Mesenchymal stem cell (in vitro differentiated cells and primary cell): ENCODE results near the gene DYSF.

Experiments used
- DNase-seq: peaks from one replicate; pipeline ENCODE4 v3.0.0-alpha.2; 2013
- H2AFZ ChIP-seq: one replicate; pipeline ENCODE4 v1.6.1; 2013; ENCODE audit warnings: low read depth, mild to moderate bottlenecking, control low read depth, inconsistent platforms, low read length, moderate library complexity
- H2AK5ac ChIP-seq: 2 replicates; pipeline ENCODE4 v1.6.1; 2013; ENCODE audit warnings: low read length, moderate library complexity, mild to moderate bottlenecking, inconsistent platforms; ENCODE audit not compliant: severe bottlenecking
- H2BK120ac ChIP-seq: one replicate; pipeline ENCODE4 v1.6.1; 2013; ENCODE audit warnings: low read depth, mild to moderate bottlenecking, inconsistent platforms, low read length, moderate library complexity
- H2BK12ac ChIP-seq, 2 experiments: one replicate each; pipeline ENCODE4 v1.6.1; 2013; ENCODE audit warnings: inconsistent platforms in 2 of 2, low read length in 2 of 2, mild to moderate bottlenecking in 2 of 2, moderate library complexity in 2 of 2, control low read depth in 1 of 2
- H2BK15ac ChIP-seq: one replicate; pipeline ENCODE4 v1.6.1; 2013; ENCODE audit warnings: mild to moderate bottlenecking, low read depth, inconsistent platforms; ENCODE audit not compliant: poor library complexity, severe bottlenecking
- H2BK5ac ChIP-seq: 2 replicates; pipeline ENCODE4 v1.6.1; 2013; ENCODE audit warnings: low read depth, mild to moderate bottlenecking, low read length, control low read depth, inconsistent platforms; ENCODE audit not compliant: poor library complexity, severe bottlenecking
- H3K14ac ChIP-seq, 2 experiments: one replicate each; pipeline ENCODE4 v1.6.1; 2013; ENCODE audit warnings: inconsistent platforms in 2 of 2, low read length in 2 of 2, control low read depth in 1 of 2, mild to moderate bottlenecking in 1 of 2, moderate library complexity in 1 of 2
- H3K18ac ChIP-seq, 2 experiments: one replicate each; pipeline ENCODE4 v1.6.1; 2013; ENCODE audit warnings: inconsistent platforms in 2 of 2, low read length in 2 of 2, control low read depth in 1 of 2, low read depth in 1 of 2, mild to moderate bottlenecking in 1 of 2
- H3K23ac ChIP-seq, 2 experiments: one replicate each; pipeline ENCODE4 v1.6.1; 2013; ENCODE audit warnings: inconsistent platforms in 2 of 2, low read length in 2 of 2, mild to moderate bottlenecking in 2 of 2, moderate library complexity in 2 of 2, control low read depth in 1 of 2
- H3K27ac ChIP-seq: 2 replicates; pipeline ENCODE4 v1.5.1; 2013; ENCODE audit warnings: mild to moderate bottlenecking, moderate library complexity, low read length, control low read depth, inconsistent platforms; ENCODE audit not compliant: poor library complexity, severe bottlenecking
- H3K27me3 ChIP-seq, 2 experiments: 2 replicates each; pipeline versions ENCODE4 v1.6.1 to v1.7.0; 2013; ENCODE audit warnings: low read length in 2 of 2, mild to moderate bottlenecking in 2 of 2, moderate library complexity in 2 of 2, control low read depth in 1 of 2, inconsistent platforms in 1 of 2; ENCODE audit not compliant: control insufficient read depth in 1 of 2, insufficient read depth in 1 of 2
- H3K36me3 ChIP-seq, 2 experiments: 2 replicates each; pipeline versions ENCODE4 v1.6.1 to v1.7.0; 2013; ENCODE audit warnings: low read length in 2 of 2, control low read depth in 1 of 2, inconsistent platforms in 1 of 2, low read depth in 1 of 2, mild to moderate bottlenecking in 1 of 2; ENCODE audit not compliant: insufficient read depth in 2 of 2, control insufficient read depth in 1 of 2
- H3K4ac ChIP-seq, 2 experiments: one replicate each; pipeline ENCODE4 v1.6.1; 2013; ENCODE audit warnings: inconsistent platforms in 2 of 2, low read length in 2 of 2, mild to moderate bottlenecking in 2 of 2, moderate library complexity in 2 of 2, control low read depth in 1 of 2, low read depth in 1 of 2
- H3K4me1 ChIP-seq: 2 replicates; pipeline ENCODE4 v1.6.1; 2013; ENCODE audit warnings: low read depth, low read length, control low read depth; ENCODE audit not compliant: control insufficient read depth, insufficient read depth
- H3K4me2 ChIP-seq: 2 replicates; pipeline ENCODE4 v1.6.1; 2013; ENCODE audit warnings: low read length, mild to moderate bottlenecking, inconsistent platforms; ENCODE audit not compliant: poor library complexity, severe bottlenecking
- H3K4me3 ChIP-seq, 2 experiments: 2 replicates each; pipeline versions ENCODE4 v1.5.1 to v1.7.0; 2013; ENCODE audit warnings: low read length in 2 of 2, mild to moderate bottlenecking in 2 of 2, control low read depth in 1 of 2, low read depth in 1 of 2; ENCODE audit not compliant: insufficient read depth in 1 of 2
- H3K79me1 ChIP-seq: replicated peaks from 2 replicates; pipeline ENCODE4 v1.6.1; 2013; ENCODE audit warnings: mild to moderate bottlenecking, control low read depth, low read length, inconsistent platforms; ENCODE audit not compliant: poor library complexity, severe bottlenecking
- H3K9ac ChIP-seq: 2 replicates; pipeline ENCODE4 v1.7.0; 2013; ENCODE audit warnings: mild to moderate bottlenecking, low read length, moderate library complexity
- H3K9me3 ChIP-seq: 2 replicates; pipeline ENCODE4 v1.7.0; 2013; ENCODE audit warnings: mild to moderate bottlenecking, low read length; ENCODE audit not compliant: control insufficient read depth
- H4K8ac ChIP-seq: one replicate; pipeline ENCODE4 v1.6.1; 2013; ENCODE audit warnings: inconsistent platforms, mild to moderate bottlenecking, low read length, moderate library complexity
- H4K91ac ChIP-seq: one replicate; pipeline ENCODE4 v1.6.1; 2013; ENCODE audit warnings: mild to moderate bottlenecking, low read length, inconsistent platforms
- WGBS: methylation state at CpG from one replicate; pipeline ENCODE4 v1.1.7; 2013; ENCODE audit warnings: mixed read lengths; 5-methylcytosine and 5-hydroxymethylcytosine counted together

Gene DYSF

DNA sequence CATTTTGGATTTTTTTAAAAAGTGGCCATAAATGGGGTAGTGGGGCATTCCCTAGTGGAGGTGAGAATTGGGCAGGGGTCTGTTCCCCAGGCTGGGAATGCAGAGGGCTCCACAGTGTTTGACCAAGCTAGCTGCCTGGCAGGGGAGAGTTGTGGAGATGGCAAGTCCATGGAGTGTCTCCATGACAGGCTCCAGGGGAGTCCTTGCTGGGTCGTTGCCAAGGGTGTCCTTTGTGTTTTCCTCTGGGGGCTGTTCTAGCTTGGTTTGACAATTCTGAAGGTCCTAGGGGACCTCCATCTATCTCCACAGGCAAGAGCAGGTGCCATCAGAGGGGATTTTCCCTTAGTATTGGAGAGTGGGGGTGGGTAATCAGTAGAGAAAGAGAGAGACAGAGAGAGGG lies 265.3 kb downstream of the DYSF start:
- no peak overlapping the region for H3K23ac ChIP-seq

DNA sequence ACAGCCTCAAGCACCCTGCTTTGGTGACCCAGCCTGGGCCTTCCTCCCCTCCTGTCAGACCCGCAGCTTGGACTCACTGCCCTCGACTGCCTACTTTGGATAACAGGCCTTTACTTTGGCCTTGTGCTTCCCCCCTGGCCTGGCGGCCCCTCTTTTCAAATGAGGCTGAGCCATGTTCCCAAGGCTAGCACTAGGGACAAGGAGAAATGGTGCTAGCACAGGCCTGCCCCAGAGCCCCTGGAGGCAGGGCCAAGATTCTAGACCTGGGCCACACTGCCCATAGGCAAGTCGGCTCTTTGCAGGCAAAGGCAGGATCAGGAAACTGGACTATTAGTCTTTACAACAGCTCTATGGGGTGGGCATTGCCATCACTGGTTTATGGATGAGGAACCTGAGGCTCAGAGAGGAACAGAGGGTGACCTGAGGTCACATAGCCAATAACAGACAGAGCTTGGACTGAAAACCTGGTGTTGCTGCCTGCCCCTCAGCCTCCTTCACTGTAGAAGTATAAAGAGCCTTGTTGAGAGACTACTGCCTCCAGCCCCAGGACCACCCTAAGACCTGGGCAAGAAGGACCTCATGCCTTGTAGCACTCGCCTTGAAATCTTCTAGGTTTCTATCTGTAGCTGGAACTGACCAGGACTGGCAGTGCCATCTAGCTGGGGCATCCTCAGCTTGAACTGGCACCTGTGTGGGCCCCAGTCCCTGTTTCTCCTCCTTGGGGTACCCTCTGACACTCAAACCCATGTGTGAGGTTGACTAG lies 266.3 kb downstream of the DYSF start:
- Histone ChIP-seq H2BK5ac (no peak overlapping the region), H3K14ac (peak overlapping the region in 1 of 2 experiments; percentile 53), H4K8ac (no peak overlapping the region), H4K91ac (peak overlapping the region; percentile 81), H3K4me3 (no peak overlapping the region), H3K9ac (no peak overlapping the region), H3K36me3 (no peaks in the 10 kb centered on the region), H3K9me3 (peaks cover 6% of the 10 kb centered on the region), H3K4me1 (peaks cover 29% of the 10 kb centered on the region), H2AFZ (no peak overlapping the region), H2BK12ac (peak overlapping the region; percentile 94 to 97), H2AK5ac (peak overlapping the region; percentile 67), H3K27ac (no peak overlapping the region), H3K79me1 (no peaks in the 10 kb centered on the region), H2BK15ac (peak overlapping the region; percentile 87), H3K18ac (peak overlapping the region; percentile 71 to 76), H3K4me2 (no peak overlapping the region), H3K23ac (no peak overlapping the region), H3K4ac (peak overlapping the region; percentile 85 to 91), H2BK120ac (peak overlapping the region; percentile 66), H3K27me3 (peaks cover 0 to 11% of the 10 kb centered on the region in 2 experiments)
- DNase-seq: no peak
- 97% methylated on average over 5 of the region's 5 CpGs for WGBS

More for the DNA sequence above, 265.3 kb downstream of the DYSF start:
- Histone ChIP-seq H3K18ac (peak overlapping the region; percentile 37 to 38), H2BK12ac (peak overlapping the region; percentile 94 to 97), H3K27ac (no peak overlapping the region), H3K4me2 (no peak overlapping the region), H2AFZ (no peak overlapping the region), H3K36me3 (no peaks in the 10 kb centered on the region), H2BK120ac (peak overlapping the region; percentile 57), H3K4ac (peak overlapping the region in 1 of 2 experiments; percentile 26), H3K27me3 (peaks cover 0 to 11% of the 10 kb centered on the region in 2 experiments), H2BK5ac (no peak overlapping the region), H3K14ac (no peak overlapping the region), H2AK5ac (no peak overlapping the region), H3K9me3 (no peaks in the 10 kb centered on the region), H2BK15ac (peak overlapping the region; percentile 87), H3K9ac (no peak overlapping the region), H3K4me1 (peaks cover 33% of the 10 kb centered on the region), H4K91ac (peak overlapping the region; percentile 35), H3K79me1 (no peaks in the 10 kb centered on the region), H4K8ac (peak overlapping the region; percentile 32), H3K4me3 (no peak overlapping the region)
- DNase-seq: no peak
- 89% methylated on average over 1 of the region's 1 CpG for WGBS

- Histone ChIP-seq H3K4ac (peak overlapping the region in 1 of 2 experiments; percentile 85), H3K9me3 (peaks cover 12% of the 10 kb centered on the region), H3K27ac (no peak overlapping the region), H2AK5ac (no peak overlapping the region), H2AFZ (no peak overlapping the region), H3K27me3 (peaks cover 0 to 11% of the 10 kb centered on the region in 2 experiments), H3K14ac (peak overlapping the region in 1 of 2 experiments; percentile 53), H4K8ac (no peak overlapping the region), H2BK120ac (no peak overlapping the region), H4K91ac (no peak overlapping the region), H3K79me1 (no peaks in the 10 kb centered on the region), H3K4me2 (no peak overlapping the region), H3K9ac (no peak overlapping the region), H3K18ac (peak overlapping the region in 1 of 2 experiments; percentile 71), H2BK15ac (peak overlapping the region; percentile 60), H2BK5ac (no peak overlapping the region), H3K23ac (no peak overlapping the region), H3K36me3 (no peaks in the 10 kb centered on the region), H2BK12ac (peak overlapping the region; percentile 94 to 97), H3K4me3 (no peak overlapping the region), H3K4me1 (peaks cover 29% of the 10 kb centered on the region)
- DNase-seq: no peak
Observed at GRCh38 chr2:71720283-71720560, 266.9 kb downstream of the DYSF start.

DNA sequence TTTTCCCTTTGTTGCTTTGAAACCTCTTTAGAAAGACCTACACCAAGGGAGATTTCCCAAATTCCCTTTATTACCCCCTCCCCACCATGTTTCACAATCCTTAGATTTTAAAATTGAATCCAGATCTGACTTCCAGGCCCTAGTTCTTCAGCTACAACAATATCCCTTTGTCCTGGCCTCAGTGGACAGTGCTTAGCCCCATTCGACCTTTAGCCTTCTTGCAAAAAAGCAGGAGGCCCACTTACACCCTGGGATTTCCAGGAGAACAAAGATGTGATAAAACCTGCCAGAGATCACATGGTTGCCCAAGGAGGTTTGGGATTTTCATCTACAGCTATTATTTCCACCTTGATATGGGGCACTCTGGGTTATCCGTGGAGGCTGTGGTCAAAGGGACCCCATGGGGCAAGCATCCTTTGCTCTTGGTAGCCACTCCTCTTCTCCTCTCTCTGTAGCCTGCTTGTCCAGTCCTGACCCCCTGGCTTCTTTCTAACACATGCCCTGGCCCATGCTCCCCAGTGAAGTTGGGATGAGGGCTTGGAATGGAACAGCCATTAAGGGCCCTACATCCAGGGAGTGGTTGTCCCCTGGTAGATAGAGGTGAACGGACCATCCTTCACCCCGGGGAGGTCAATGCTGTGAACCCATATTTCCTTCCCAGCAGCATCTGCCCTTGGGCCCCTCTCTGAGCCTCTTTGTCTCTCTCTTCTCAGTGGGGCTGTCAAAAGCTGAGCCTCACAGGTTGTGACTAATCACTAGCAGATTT lies 267.4 kb downstream of the DYSF start:
- peak overlapping the region; percentile 29 to 99 for H2BK12ac ChIP-seq
- H2AFZ ChIP-seq: no peak overlapping the region
- H4K91ac ChIP-seq: no peak overlapping the region
- H3K4me3 ChIP-seq: peak overlapping the region in 1 of 2 experiments; percentile 19
- no peaks in the 10 kb centered on the region for H3K36me3 ChIP-seq
- H2AK5ac ChIP-seq: no peak overlapping the region
- H3K9me3 ChIP-seq: peaks cover 14% of the 10 kb centered on the region
- peak overlapping the region; percentile 1 to 78 for H3K18ac ChIP-seq
- no peak for DNase-seq
- H3K9ac ChIP-seq: peak overlapping the region; percentile 61
- H3K4me2 ChIP-seq: no peak overlapping the region
- no peak overlapping the region for H2BK120ac ChIP-seq
- peak overlapping the region; percentile 3 to 81 for H3K4ac ChIP-seq
- no peak overlapping the region for H3K27ac ChIP-seq
- H4K8ac ChIP-seq: peak overlapping the region; percentile 1
- no peak overlapping the region for H3K23ac ChIP-seq
- H3K27me3 ChIP-seq: peaks cover 0 to 5% of the 10 kb centered on the region in 2 experiments
- 89% methylated on average over 4 of the region's 4 CpGs for WGBS
- peak overlapping the region in 1 of 2 experiments; percentile 90 for H3K14ac ChIP-seq
- H2BK15ac ChIP-seq: no peak overlapping the region
- H3K4me1 ChIP-seq: peaks cover 29% of the 10 kb centered on the region
- no peaks in the 10 kb centered on the region for H3K79me1 ChIP-seq
- H2BK5ac ChIP-seq: no peak overlapping the region
